Measurements from ENCODE around the gene CCHCR1.
A peak's percentile ranks its signal among the peaks of the same experiment; 100 is the strongest.
"Not testable (repeated sequence)": the region's sequence is repeated elsewhere in the genome, so short reads cannot be mapped to it uniquely, and the experiment has no call there.

The CCHCR1 gene

DNA sequence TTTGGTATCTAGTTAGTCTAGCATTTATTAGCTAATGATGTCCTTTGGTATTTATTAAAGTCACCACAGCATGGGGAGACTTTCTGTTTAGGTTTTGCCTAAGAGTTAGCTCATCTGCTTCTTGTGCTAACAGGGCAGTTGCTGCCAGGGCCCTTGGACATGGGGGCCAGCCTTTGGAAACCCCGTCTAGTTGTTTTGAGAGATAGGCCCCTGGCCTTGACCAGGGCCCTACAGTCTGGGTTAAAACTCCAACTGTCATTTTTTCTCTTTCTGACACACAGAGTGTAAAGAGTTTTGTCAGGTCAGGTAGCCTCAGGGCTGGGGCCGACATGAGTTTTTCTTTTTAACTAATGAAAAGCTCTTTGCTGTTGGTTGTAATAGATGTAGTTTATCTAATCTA lies 25.7 kb upstream of the CCHCR1 start:
- DNase-seq = not testable (repeated sequence)

GRCh38 chr6:31180500-31180899 lies 22.9 kb upstream of the CCHCR1 start:
- peak; percentile 77 for DNase-seq

DNA sequence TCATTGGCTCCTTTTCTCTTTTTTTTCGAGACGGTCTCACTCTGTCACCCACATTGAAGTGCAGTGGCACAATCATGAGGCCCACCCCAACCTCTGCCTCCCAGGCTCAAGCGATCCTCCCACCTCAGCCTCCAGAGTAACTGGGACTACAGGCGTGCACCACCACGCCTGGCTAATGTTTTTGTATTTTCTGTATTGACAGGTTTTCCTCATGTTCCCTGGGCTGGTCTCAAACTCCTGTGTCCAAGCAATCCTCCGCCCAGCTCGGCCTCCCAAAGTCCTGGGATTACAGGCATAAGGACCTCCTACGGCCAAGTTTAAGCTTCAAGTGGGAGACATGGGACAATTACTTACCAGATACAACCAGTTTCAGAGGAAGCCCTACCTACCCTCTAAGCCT lies 22.3 kb upstream of the CCHCR1 start:
- DNase-seq = no peak

DNA sequence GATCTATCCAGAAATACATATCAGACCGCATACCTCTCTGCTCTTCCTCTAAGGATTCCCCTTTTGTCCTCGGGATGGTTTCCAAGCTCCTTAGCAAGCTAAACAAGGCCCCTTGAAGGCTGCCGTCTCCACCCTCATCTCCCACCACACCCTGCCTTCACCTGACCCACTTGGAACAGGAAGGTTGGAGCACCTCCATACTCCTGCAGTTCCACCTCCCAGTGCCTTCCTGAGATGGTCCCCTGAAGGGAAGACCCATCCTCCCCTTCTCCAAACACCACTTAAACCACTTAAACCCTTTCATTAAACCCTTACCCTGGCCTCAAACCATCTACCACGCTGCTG lies 21.4 kb upstream of the CCHCR1 start:
- DNase-seq = no peak

DNA sequence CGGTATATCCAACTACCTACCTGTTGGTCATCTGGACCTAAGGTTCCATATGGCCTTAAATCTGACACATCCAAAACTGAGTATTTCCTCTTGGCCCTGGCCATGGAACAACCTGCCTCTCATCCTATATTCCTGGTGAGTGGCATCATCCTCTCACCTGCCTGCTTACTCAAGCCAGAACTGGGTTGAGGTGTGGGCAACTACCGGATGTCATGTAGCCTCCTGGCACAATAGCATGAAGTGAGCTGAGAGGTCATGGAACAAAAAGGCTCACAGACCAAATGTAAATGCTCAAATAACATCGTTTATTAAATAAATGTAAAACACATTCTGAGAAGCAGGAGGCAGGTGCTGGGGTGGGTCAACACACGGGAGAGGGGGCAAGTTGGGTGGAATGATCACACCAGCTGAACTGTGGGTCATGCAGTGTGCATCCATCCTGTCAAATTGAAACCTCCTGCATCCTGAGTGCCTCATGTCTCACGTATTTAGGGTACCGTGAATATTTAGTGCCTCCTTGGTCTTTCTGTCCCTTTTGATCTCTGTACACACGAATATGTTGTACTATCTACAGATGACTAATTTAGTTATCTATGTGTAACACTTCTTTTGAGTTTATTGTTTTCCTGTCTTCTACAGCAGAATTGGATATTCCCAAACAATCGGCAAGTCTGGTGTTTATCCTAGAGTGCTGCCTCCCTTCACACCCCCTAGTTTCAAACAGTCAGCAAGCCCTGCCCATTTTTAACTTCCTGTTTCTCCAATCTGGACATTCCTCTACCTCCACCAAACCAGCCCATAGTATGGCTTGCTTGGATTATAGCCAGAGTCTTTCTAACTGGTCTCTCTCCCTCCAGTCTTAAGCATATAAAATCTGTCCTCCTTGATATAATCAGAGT lies 20.8 kb upstream of the CCHCR1 start:
- DNase-seq = peak; percentile 27

- DNase-seq = no peak
These were observed 18.4 kb upstream of the CCHCR1 start for GRCh38 chr6:31175971-31176370.

GRCh38 chr6:31174378-31174777 lies 16.8 kb upstream of the CCHCR1 start:
- no peak for DNase-seq

DNA sequence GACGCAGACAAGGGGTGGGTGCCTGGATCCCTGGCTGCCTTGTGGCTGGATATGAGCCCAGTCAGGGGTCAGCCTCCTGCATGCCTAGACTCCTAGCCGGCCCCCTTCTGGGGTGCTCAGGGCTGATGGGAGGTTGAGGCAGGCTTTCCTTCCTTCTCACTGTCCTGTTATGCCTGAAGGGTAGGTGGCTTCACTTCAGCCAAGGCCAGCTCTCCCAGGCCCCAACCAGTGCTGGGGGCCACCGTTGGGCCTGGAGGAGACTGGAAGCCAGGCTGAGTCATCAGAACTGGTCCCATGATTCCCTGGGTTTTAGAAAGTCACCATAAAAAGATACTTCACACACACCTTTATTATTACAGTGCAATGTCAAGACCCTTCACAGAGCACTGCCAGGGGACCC lies 15.8 kb upstream of the CCHCR1 start:
- no peak for DNase-seq

DNA sequence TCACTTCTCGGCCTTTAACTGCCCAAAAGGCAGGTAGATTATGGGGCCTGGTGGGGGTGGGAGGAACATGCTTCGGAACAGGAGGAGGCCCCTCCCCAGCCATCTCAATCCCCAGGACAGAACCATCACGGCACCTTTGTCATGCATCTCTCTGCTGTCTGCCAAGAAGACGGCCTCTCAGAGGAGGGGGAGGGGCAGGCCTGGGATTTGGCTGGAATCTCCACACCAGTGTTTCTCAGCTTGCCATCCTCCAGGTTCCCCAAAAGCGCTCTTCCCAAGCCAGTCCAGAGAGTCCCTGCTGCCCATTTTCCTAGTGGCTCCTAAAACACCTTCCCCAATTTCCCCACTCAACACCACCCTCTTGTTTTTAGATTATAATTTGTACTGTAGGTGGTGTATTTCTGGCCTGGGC lies 15.4 kb upstream of the CCHCR1 start:
- no peak for DNase-seq

GRCh38 chr6:31171931-31172905 lies 14.6 kb upstream of the CCHCR1 start:
- DNase-seq = no peak

- DNase-seq = no peak
These were observed 13.5 kb upstream of the CCHCR1 start for GRCh38 chr6:31170987-31171671.

- DNase-seq = no peak
These were observed 12.9 kb upstream of the CCHCR1 start, which contains the start of gene POU5F1 for GRCh38 chr6:31170600-31170881. TSS of gene POU5F1 (minus strand) at chr6:31170682. CDS start at chr6:31170620, 62 bp downstream.

- DNase-seq = not testable (repeated sequence)
These were observed 12.4 kb upstream of the CCHCR1 start for GRCh38 chr6:31169858-31170599.

DNA sequence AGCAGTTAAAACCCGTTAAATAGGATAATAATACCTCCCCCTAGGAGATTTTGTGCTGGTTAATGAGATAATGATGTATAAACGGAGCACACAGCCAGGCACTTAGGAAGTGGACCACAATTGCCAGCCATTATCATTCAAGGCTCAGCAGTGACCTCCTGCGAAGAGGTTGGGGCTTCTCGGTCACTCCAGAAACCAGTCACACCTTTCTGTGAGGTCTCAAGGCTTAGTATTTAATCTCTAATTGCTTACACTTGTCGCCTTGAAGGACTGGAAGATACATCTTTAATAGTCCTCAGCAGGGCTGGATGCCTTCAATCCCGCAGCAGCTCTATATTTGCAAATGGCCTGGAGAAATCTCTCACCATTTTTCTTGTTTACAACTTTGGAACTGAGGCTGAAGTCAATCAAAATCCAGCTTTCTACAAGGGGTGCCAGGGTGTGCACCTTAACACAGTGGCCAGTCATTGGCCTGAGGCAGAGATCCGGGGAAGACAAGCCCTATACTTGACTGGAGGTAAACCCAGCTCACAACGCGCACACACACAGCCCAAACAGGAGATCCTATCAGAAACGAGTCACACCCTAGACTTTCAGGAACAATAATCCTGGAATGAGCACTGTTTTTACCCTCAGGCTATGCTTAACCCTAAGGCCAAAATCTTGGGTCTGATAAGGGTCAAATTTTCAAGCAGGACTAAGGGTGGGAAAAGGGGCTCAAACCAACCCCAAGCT lies 11.7 kb upstream of the CCHCR1 start:
- DNase-seq = no peak

GRCh38 chr6:31168606-31169005 lies 11.0 kb upstream of the CCHCR1 start:
- DNase-seq = no peak

GRCh38 chr6:31165986-31166385 lies 8.4 kb upstream of the CCHCR1 start:
- no peak for DNase-seq

DNA sequence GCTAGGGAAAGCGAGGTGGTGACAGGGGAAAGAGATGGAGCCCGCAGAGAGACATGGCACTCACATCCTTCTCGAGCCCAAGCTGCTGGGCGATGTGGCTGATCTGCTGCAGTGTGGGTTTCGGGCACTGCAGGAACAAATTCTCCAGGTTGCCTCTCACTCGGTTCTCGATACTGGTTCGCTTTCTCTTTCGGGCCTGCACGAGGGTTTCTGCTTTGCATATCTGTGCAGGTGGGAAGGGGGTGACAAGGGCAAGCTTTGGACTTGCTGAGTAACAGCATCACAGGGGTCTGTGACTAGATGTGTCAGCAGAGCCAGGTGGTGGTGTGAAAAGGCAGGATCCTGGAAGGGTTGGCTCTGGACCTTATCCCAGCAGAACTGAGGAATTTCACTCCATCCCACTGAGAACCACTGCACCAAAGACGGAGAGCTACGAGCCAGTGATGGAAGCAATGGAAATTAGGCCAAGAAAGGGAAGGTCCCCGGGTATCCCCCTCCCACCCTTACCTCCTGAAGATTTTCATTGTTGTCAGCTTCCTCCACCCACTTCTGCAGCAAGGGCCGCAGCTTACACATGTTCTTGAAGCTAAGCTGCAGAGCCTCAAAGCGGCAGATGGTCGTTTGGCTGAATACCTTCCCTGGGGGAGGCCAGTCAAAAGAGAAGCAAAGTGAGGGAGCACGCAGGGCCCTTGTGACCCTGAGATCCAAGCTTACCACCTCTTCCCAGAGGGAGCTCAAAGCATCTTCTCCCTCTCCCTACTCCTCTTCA lies 7.6 kb upstream of the CCHCR1 start:
- DNase-seq = not testable (repeated sequence)

DNA sequence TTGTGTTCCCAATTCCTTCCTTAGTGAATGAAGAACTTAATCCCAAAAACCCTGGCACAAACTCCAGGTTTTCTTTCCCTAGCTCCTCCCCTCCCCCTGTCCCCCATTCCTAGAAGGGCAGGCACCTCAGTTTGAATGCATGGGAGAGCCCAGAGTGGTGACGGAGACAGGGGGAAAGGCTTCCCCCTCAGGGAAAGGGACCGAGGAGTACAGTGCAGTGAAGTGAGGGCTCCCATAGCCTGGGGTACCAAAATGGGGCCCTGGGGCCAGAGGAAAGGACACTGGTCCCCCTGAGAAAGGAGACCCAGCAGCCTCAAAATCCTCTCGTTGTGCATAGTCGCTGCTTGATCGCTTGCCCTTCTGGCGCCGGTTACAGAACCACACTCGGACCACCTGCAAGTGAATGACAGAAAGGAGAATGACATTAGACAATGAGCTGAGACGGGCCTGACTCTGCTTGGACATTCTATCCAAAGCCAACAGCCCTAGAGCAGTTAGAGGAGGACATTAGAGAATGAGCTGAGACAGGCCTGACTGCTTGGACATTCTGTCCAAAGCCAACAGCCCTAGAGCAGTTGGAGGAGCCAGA lies 7.0 kb upstream of the CCHCR1 start:
- not testable (repeated sequence) for DNase-seq

DNA sequence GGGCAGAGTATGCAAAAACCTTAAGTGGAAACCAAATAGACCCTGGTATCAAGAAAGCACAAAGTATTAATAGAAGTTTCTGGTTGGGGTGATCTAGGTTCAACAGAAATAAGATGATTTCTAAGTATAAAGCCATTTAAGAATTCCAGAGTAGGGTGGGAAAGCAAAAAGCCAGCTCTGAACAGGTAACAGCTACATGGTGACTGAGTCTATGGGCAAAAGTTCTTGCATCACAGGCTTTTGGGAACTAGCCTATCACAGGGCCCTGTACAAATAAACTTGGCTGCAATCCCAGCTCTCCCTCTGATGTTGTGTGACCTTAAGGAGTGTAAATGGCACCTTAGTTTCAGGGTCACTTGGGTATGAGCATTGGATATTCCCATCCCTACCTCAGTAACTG lies 6.3 kb upstream of the CCHCR1 start:
- no peak for DNase-seq

GRCh38 chr6:31162463-31163165 lies 5.0 kb upstream of the CCHCR1 start:
- no peak for DNase-seq

Data from inflammatory macrophage treated with lipopolysaccharide for 4 hours (primary cell).